Measurements from ENCODE around the gene FAM25G.
"Not testable (repeated sequence)": the region's sequence is repeated elsewhere in the genome, so short reads cannot be mapped to it uniquely, and the experiment has no call there.

- TF ChIP-seq NRF1 (IDR thresholded peaks at IDR 0.05; ENCODE audit: low read depth, low read length); POLR2AphosphoS5 (IDR thresholded peaks at IDR 0.05; ENCODE audit: low read depth, low read length); JUND (IDR thresholded peaks at IDR 0.05); CTCF (IDR thresholded peaks at IDR 0.05); REST (IDR thresholded peaks at IDR 0.05; ENCODE audit: low read depth, low read length); USF1 (IDR thresholded peaks at IDR 0.05; ENCODE audit: borderline replicate concordance, low read depth); GABPA (IDR thresholded peaks at IDR 0.05; ENCODE audit: low read depth); IRF3 (IDR thresholded peaks at IDR 0.05; ENCODE audit: low read depth, low read length); YY1 (IDR thresholded peaks at IDR 0.05; ENCODE audit: low read depth); PBX3 (IDR thresholded peaks at IDR 0.05): not testable (repeated sequence)
These were observed 23.5 kb downstream of the FAM25G start for GRCh38 chr10:47467957-47468356.

Measured in SK-N-SH (cell line).